OCI-LY3 (cell line): Measurements from ENCODE around the gene APOBEC3C.

Experiments
- CTCF ChIP-seq: fragments of 200-600, 300-600 bp; sonication (generic); IDR thresholded peaks from 2 replicates; pipeline ENCODE4 v1.5.1; 2014; ENCODE audit warnings: antibody characterized with exemption, low read length, low read depth
- EZH2phosphoT487 ChIP-seq: fragments of 200-600 bp; shearing (Covaris generic); IDR thresholded peaks from 2 replicates; pipeline ENCODE4 v1.6.1; 2018; ENCODE audit warnings: antibody characterized with exemption, mixed run types, low read depth

GRCh38 chr22:39016592-39016991 lies 2.5 kb downstream of the APOBEC3C start:
- TF ChIP-seq CTCF (no peak), EZH2phosphoT487 (no peak)
